ENCODE measurements around the gene SLC30A1. TPM values are rescaled to one million over a fixed set of nuclear protein-coding genes. Genes with fewer than 3 reads are reported as not detected.

Gene SLC30A1
- total RNA-seq, 1 donor from 2014 or later, result 7.1 TPM

DNA sequence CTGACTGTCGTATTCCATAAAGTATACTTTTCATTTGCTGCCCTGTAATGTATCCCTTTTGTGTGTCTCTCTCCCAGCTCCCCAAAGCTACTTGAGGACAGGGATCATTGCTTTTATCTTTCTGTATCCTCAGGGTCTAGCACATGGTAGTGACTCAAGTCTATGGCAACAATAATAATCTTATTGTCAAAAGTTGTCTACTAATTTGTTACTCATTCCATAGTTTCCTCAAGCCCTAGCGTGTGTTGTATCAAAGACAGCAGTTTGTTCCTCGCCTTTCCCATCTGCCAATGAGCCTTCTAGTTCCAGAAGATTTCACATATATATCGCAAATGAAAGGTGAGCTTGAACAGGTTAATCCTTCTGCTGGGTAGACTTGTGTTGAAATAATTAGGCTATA, 9.8 kb upstream of the SLC30A1 start:
- H2AFZ ChIP-seq (replicated peaks), result no peak overlapping the region

DNA sequence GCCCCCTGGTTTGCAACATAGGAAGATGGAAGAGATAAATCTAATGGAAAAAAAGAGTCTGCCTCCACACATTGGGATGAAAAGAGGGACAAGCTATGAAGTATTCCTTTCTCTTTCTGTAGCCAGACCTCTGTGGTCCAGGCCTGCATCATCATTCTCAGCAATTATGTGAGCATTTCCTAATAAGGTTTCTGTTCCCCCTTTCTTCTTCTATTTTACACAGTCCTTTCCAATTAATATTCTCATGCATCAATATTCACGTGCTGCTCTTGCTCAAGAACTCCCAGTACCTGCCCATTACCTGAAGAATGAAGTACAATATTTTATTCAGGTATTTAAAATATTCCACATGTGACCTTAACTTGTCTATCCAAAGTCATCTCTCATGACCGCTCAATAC, 8.2 kb upstream of the SLC30A1 start:
- no peak for TF ChIP-seq EZH2 (IDR thresholded peaks at IDR 0.05)
- TF ChIP-seq EZH2phosphoT487 (IDR thresholded peaks at IDR 0.05), result no peak
- TF ChIP-seq, protein P1, sequence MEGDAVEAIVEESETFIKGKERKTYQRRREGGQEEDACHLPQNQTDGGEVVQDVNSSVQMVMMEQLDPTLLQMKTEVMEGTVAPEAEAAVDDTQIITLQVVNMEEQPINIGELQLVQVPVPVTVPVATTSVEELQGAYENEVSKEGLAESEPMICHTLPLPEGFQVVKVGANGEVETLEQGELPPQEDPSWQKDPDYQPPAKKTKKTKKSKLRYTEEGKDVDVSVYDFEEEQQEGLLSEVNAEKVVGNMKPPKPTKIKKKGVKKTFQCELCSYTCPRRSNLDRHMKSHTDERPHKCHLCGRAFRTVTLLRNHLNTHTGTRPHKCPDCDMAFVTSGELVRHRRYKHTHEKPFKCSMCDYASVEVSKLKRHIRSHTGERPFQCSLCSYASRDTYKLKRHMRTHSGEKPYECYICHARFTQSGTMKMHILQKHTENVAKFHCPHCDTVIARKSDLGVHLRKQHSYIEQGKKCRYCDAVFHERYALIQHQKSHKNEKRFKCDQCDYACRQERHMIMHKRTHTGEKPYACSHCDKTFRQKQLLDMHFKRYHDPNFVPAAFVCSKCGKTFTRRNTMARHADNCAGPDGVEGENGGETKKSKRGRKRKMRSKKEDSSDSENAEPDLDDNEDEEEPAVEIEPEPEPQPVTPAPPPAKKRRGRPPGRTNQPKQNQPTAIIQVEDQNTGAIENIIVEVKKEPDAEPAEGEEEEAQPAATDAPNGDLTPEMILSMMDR (IDR thresholded peaks at IDR 0.05), result no peak
- H3K9me3 ChIP-seq (ENCODE audit: low read depth), result no peaks in the 10 kb centered on the region
- H3K27me3 ChIP-seq, result no peaks in the 10 kb centered on the region
- DNase-seq (ENCODE audit: low spot score), result no peak
- no peak overlapping the region for H3K4me3 Mint-ChIP-seq
- H3K9me3 Mint-ChIP-seq, result no peaks in the 10 kb centered on the region
- no peaks in the 10 kb centered on the region for H3F3A ChIP-seq (ENCODE audit: low read depth)
- H3K4me2 ChIP-seq, result no peak overlapping the region
- no peak overlapping the region for H3K27ac Mint-ChIP-seq
- H3K27me3 Mint-ChIP-seq (ENCODE audit: insufficient read depth, low read depth), result peaks cover 4% of the 10 kb centered on the region
- H3K4me3 ChIP-seq, result no peak overlapping the region
- H3K36me3 Mint-ChIP-seq, result no peaks in the 10 kb centered on the region
- no peak overlapping the region for H3K27ac ChIP-seq
- H3K4me1 ChIP-seq, result no peaks in the 10 kb centered on the region
- H3K79me2 ChIP-seq (ENCODE audit: low read depth), result no peaks in the 10 kb centered on the region
- H3K36me3 ChIP-seq, result no peaks in the 10 kb centered on the region
- H2AFZ ChIP-seq (replicated peaks), result no peak overlapping the region
- no peaks in the 10 kb centered on the region for H4K20me1 ChIP-seq (ENCODE audit: low read depth)
- no peak overlapping the region for H3K9ac ChIP-seq
- H3K4me1 Mint-ChIP-seq, result peaks cover 7% of the 10 kb centered on the region

More for the DNA sequence above, 9.8 kb upstream of the SLC30A1 start:
- Histone ChIP-seq H3K4me1 (no peaks in the 10 kb centered on the region), H3K36me3 (no peaks in the 10 kb centered on the region), H3K27me3 (no peaks in the 10 kb centered on the region), H3F3A (ENCODE audit: low read depth) (no peaks in the 10 kb centered on the region), H3K4me3 (no peak overlapping the region), H3K4me2 (no peak overlapping the region), H3K9me3 (ENCODE audit: low read depth) (no peaks in the 10 kb centered on the region), H3K79me2 (ENCODE audit: low read depth) (no peaks in the 10 kb centered on the region), H3K9ac (no peak overlapping the region), H3K27ac (no peak overlapping the region), H4K20me1 (ENCODE audit: low read depth) (no peaks in the 10 kb centered on the region)
- Mint-ChIP-seq H3K27me3 (ENCODE audit: insufficient read depth, low read depth) (peaks cover 2% of the 10 kb centered on the region), H3K27ac (no peak overlapping the region), H3K9me3 (no peaks in the 10 kb centered on the region), H3K36me3 (no peaks in the 10 kb centered on the region), H3K4me1 (peaks cover 12% of the 10 kb centered on the region), H3K4me3 (no peak overlapping the region)
- DNase-seq (ENCODE audit: low spot score), result no peak
- no peak for TF ChIP-seq EZH2phosphoT487 (IDR thresholded peaks at IDR 0.05)
- TF ChIP-seq, protein P1 (IDR thresholded peaks at IDR 0.05), result no peak
- no peak for TF ChIP-seq EZH2 (IDR thresholded peaks at IDR 0.05)

DNA sequence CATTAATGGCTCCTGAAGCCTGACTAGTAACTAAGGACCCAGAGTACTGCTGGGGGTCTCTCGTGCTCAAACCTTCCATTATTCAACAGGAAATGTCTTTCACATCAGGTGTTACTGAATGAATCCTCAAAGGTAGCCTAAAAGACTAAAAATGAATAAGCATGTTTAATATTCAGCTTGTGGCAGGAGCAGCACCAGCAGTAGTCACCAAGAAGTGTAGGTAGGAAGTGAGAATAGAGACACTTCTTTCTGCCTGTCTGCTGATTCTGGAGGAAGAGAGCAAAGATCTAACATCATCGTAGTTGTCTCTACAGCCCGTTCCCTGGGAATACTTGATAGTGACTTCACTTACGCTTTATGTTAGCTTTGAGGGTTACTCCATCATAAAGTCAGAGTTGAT, 7.6 kb upstream of the SLC30A1 start:
- H3K36me3 Mint-ChIP-seq, result no peaks in the 10 kb centered on the region
- DNase-seq (ENCODE audit: low spot score), result no peak
- no peaks in the 10 kb centered on the region for H3K36me3 ChIP-seq
- no peak overlapping the region for H3K27ac Mint-ChIP-seq
- peaks cover 4% of the 10 kb centered on the region for H3K27me3 Mint-ChIP-seq (ENCODE audit: insufficient read depth, low read depth)
- H3F3A ChIP-seq (ENCODE audit: low read depth), result no peaks in the 10 kb centered on the region
- no peak overlapping the region for H2AFZ ChIP-seq (replicated peaks)
- no peak overlapping the region for H3K4me3 Mint-ChIP-seq
- H4K20me1 ChIP-seq (ENCODE audit: low read depth), result no peaks in the 10 kb centered on the region
- H3K4me2 ChIP-seq, result no peak overlapping the region
- H3K27me3 ChIP-seq, result no peaks in the 10 kb centered on the region
- H3K4me1 ChIP-seq, result peaks cover 4% of the 10 kb centered on the region
- peaks cover 7% of the 10 kb centered on the region for H3K4me1 Mint-ChIP-seq
- H3K27ac ChIP-seq, result no peak overlapping the region
- H3K79me2 ChIP-seq (ENCODE audit: low read depth), result no peaks in the 10 kb centered on the region
- H3K9ac ChIP-seq, result no peak overlapping the region
- no peaks in the 10 kb centered on the region for H3K9me3 ChIP-seq (ENCODE audit: low read depth)
- TF ChIP-seq EZH2phosphoT487 (IDR thresholded peaks at IDR 0.05) (no peak), EZH2 (IDR thresholded peaks at IDR 0.05) (no peak)
- H3K9me3 Mint-ChIP-seq, result no peaks in the 10 kb centered on the region
- H3K4me3 ChIP-seq, result no peak overlapping the region

DNA sequence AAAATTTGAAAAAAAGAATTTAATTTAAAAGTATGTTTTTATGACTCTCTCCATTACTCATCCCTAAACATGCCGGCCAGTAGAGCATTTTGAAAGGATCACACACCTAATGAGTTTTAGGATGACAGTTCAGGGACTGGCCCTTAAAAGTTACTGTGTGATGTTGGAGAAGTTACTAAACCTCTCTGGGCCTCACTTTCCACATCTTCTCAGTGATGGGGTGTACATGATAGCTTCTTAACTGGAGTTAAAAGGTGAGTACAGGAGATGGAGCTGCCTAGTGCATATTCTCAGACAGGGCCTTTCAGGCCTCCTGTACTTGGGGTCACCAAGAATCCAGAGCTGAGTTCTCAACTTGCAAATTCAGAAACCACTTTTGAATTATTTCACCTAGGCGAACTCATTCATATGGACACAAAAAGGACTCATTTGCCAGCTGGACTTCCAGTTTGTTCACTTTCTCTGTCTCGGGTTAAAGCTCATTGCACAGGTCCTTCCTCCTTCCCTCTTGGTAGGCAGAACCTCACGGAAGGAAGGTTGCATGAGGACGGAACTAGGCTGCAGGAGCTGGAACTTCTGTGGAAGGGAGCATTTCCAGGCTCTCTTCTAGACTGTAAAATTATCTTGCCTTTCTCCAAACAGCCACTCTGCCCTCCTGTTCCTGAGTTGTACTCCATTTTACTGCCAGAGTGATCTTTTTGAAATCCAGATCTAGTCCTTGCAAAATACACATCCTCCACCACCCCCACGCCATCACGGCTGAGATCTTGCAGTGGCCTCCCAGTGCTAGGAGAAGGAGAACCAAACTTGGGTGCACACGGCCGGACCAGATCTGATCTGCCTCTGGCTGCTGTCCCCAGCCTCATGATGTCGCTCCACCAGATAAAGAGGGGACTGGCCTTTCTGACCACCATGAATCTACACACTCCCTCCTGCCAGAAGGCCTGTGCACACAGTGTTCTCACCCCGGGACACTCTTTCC, 4.3 kb upstream of the SLC30A1 start:
- Histone ChIP-seq H3K9me3 (ENCODE audit: low read depth) (no peaks in the 10 kb centered on the region), H3K4me1 (peaks cover 22% of the 10 kb centered on the region), H3K27me3 (no peaks in the 10 kb centered on the region), H3K4me2 (no peak overlapping the region), H3K36me3 (no peaks in the 10 kb centered on the region), H2AFZ (replicated peaks) (no peak overlapping the region), H3K4me3 (no peak overlapping the region), H3K79me2 (ENCODE audit: low read depth) (peaks cover under 1% of the 10 kb centered on the region), H4K20me1 (ENCODE audit: low read depth) (peaks cover 2% of the 10 kb centered on the region), H3F3A (ENCODE audit: low read depth) (peaks cover 12% of the 10 kb centered on the region), H3K9ac (no peak overlapping the region), H3K27ac (no peak overlapping the region)
- no peaks in the 10 kb centered on the region for H3K36me3 Mint-ChIP-seq
- no peak overlapping the region for H3K4me3 Mint-ChIP-seq
- no peak for DNase-seq (ENCODE audit: low spot score)
- H3K9me3 Mint-ChIP-seq, result no peaks in the 10 kb centered on the region
- H3K27me3 Mint-ChIP-seq (ENCODE audit: insufficient read depth, low read depth), result peaks cover 7% of the 10 kb centered on the region
- H3K27ac Mint-ChIP-seq, result no peak overlapping the region
- peaks cover 24% of the 10 kb centered on the region for H3K4me1 Mint-ChIP-seq
- TF ChIP-seq, protein P1 (IDR thresholded peaks at IDR 0.05), result no peak
- no peak for TF ChIP-seq EZH2 (IDR thresholded peaks at IDR 0.05)
- no peak for TF ChIP-seq EZH2phosphoT487 (IDR thresholded peaks at IDR 0.05)
